Panc1 (cell line): Measurements from ENCODE around the gene MPZL3. TPM values are rescaled to one million over a fixed set of nuclear protein-coding genes. Genes with fewer than 3 reads are reported as not detected.
"Not testable (repeated sequence)": the region's sequence is repeated elsewhere in the genome, so short reads cannot be mapped to it uniquely, and the experiment has no call there.

ENCODE experiments used
- ATAC-seq: fragments of 200-7000 bp; cut with Tn5 transposase; 2 replicates; pipeline ENCODE4 v1.9.1; 2020; ENCODE audit warnings: mild to moderate bottlenecking, moderate library complexity
- BruUV-seq: library from RNA; stranded (reverse); fragments of 400-500 nt; replicated peaks from 2 replicates; lab custom pipeline; 2021; lab: Mats Ljungman, UMichigan
- CTCF ChIA-PET: fragments of 300-600 bp; sonication (Branson Sonifier 250); formaldehyde crosslinking; loops from one replicate; lab custom pipeline; 2022; ENCODE audit warnings: antibody characterized with exemption; lab: Charles Lee
- POLR2A ChIA-PET: fragments of 300-600 bp; sonication (Branson Sonifier 250); formaldehyde crosslinking; loops from one replicate; lab custom pipeline; 2022; ENCODE audit warnings: antibody characterized with exemption; lab: Charles Lee
- DNase-seq: peaks from one replicate; pipeline ENCODE4 v3.0.0-alpha.2; 2010; ENCODE audit warnings: low read depth, low spot score
- H3K27ac ChIP-seq: 2 replicates; pipeline ENCODE4 v1.5.1; 2011; ENCODE audit warnings: mild to moderate bottlenecking, low read length, inconsistent platforms
- H3K27me3 ChIP-seq: fragments of 200-500 bp; sonication (Bioruptor generic); 2 replicates; pipeline ENCODE4 v1.6.0; 2014; ENCODE audit warnings: low read length, inconsistent platforms; ENCODE audit not compliant: control insufficient read depth, insufficient read depth
- H3K36me3 ChIP-seq: fragments of 200-500 bp; sonication (Bioruptor generic); 2 replicates; pipeline ENCODE4 v1.5.1; 2014; ENCODE audit warnings: inconsistent platforms, mild to moderate bottlenecking, low read length, moderate library complexity; ENCODE audit not compliant: control insufficient read depth, insufficient read depth
- H3K4me1 ChIP-seq: 2 replicates; pipeline ENCODE4 v1.5.1; 2011; ENCODE audit warnings: inconsistent platforms, mild to moderate bottlenecking, low read length, moderate library complexity; ENCODE audit not compliant: control insufficient read depth, insufficient read depth
- H3K4me3 ChIP-seq, 2 experiments: 2 replicates each; pipeline ENCODE4 v1.5.1; 2011 to 2012; ENCODE audit warnings: low read depth in 2 of 2, low read length in 2 of 2, mild to moderate bottlenecking in 2 of 2, inconsistent platforms in 1 of 2, moderate library complexity in 1 of 2
- H3K9me3 ChIP-seq: fragments of 200-500 bp; sonication (Bioruptor generic); 2 replicates; pipeline ENCODE4 v1.5.1; 2014; ENCODE audit warnings: low read depth, mild to moderate bottlenecking, inconsistent platforms, low read length, moderate library complexity; ENCODE audit not compliant: control insufficient read depth, insufficient read depth
- POLR2AphosphoS5 ChIP-seq: IDR thresholded peaks from 2 replicates; pipeline ENCODE4 v1.6.1; 2012; ENCODE audit warnings: mild to moderate bottlenecking, low read depth, low read length, moderate library complexity
- SIN3A ChIP-seq: IDR thresholded peaks from 2 replicates; pipeline ENCODE4 v1.6.1; 2012; ENCODE audit warnings: low read depth, mild to moderate bottlenecking, low read length, moderate library complexity, borderline replicate concordance; ENCODE audit not compliant: insufficient read depth
- TCF7L2 ChIP-seq: IDR thresholded peaks from 2 replicates; pipeline ENCODE4 v1.6.1; 2011; ENCODE audit warnings: mild to moderate bottlenecking, low read depth, low read length, inconsistent platforms
- in situ Hi-C: cut with HindIII; loops from 2 replicates; pipeline ENCODE4 v1.10.0; 2016; ENCODE audit warnings: low sequenced_read_pairs, low pct_unique_long_range_greater_than_20kb
- intact Hi-C: fragments of 100-400 bp; cut with micrococcal nuclease; formaldehyde crosslinking; loops from one replicate; pipeline ENCODE4 v1.10.0; 2022; ENCODE audit not compliant: unreplicated experiment
- total RNA-seq: library from RNA; stranded (reverse); gene quantifications from one replicate; pipeline ENCODE4 v1.2.1, GENCODE V29; 2021; ENCODE audit not compliant: unreplicated experiment
- TF ChIP-seq, protein P1 (sequence below), 2 experiments: IDR thresholded peaks; 2 replicates each; pipeline ENCODE4 v1.6.1; 2011 to 2012; ENCODE audit warnings: low read depth in 2 of 2, control low read depth in 1 of 2, low read length in 1 of 2, mild to moderate bottlenecking in 1 of 2, moderate library complexity in 1 of 2; ENCODE audit not compliant: insufficient read depth in 1 of 2
- TF ChIP-seq, protein P2 (sequence below): fragments of 450-650 bp; IDR thresholded peaks from 2 replicates; pipeline ENCODE4 v1.5.1; 2017; ENCODE audit warnings: mild to moderate bottlenecking

Gene MPZL3
- total RNA-seq, 1 experiment from 2014 or later, result 1.0 TPM

- POLR2A ChIA-PET, H3K27ac ChIP-seq, H3K36me3 ChIP-seq, DNase-seq, ATAC-seq, H3K4me3 ChIP-seq, CTCF ChIA-PET, H3K9me3 ChIP-seq, H3K27me3 ChIP-seq, BruUV-seq, in situ Hi-C loops, H3K4me1 ChIP-seq: not testable (repeated sequence)
- intact Hi-C loops, result loop anchor here (10.0 kb wide), 1 partner anchor 294 kb away; no protein-coding TSS in a partner anchor
Measured at GRCh38 chr11:118190942-118191506, 61.1 kb downstream of the MPZL3 start.

- in situ Hi-C loops, result no loop called here
- ChIA-PET POLR2A (no interaction called here), CTCF (no interaction called here)
- Histone ChIP-seq H3K27ac (no peak overlapping the region), H3K4me3 (no peak overlapping the region), H3K9me3 (no peaks in the 10 kb centered on the region), H3K4me1 (no peaks in the 10 kb centered on the region), H3K27me3 (peaks cover 3% of the 10 kb centered on the region; the same call in 1 of the 2 replicates), H3K36me3 (no peaks in the 10 kb centered on the region)
- TF ChIP-seq POLR2AphosphoS5 (no peak), TCF7L2 (no peak), SIN3A (no peak)
- TF ChIP-seq, protein P1, sequence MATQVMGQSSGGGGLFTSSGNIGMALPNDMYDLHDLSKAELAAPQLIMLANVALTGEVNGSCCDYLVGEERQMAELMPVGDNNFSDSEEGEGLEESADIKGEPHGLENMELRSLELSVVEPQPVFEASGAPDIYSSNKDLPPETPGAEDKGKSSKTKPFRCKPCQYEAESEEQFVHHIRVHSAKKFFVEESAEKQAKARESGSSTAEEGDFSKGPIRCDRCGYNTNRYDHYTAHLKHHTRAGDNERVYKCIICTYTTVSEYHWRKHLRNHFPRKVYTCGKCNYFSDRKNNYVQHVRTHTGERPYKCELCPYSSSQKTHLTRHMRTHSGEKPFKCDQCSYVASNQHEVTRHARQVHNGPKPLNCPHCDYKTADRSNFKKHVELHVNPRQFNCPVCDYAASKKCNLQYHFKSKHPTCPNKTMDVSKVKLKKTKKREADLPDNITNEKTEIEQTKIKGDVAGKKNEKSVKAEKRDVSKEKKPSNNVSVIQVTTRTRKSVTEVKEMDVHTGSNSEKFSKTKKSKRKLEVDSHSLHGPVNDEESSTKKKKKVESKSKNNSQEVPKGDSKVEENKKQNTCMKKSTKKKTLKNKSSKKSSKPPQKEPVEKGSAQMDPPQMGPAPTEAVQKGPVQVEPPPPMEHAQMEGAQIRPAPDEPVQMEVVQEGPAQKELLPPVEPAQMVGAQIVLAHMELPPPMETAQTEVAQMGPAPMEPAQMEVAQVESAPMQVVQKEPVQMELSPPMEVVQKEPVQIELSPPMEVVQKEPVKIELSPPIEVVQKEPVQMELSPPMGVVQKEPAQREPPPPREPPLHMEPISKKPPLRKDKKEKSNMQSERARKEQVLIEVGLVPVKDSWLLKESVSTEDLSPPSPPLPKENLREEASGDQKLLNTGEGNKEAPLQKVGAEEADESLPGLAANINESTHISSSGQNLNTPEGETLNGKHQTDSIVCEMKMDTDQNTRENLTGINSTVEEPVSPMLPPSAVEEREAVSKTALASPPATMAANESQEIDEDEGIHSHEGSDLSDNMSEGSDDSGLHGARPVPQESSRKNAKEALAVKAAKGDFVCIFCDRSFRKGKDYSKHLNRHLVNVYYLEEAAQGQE (IDR thresholded peaks at IDR 0.05; ENCODE audit: insufficient read depth in 1 of 2, low read depth in 2 of 2, low read length in 1 of 2), result no peak
- TF ChIP-seq, protein P2, sequence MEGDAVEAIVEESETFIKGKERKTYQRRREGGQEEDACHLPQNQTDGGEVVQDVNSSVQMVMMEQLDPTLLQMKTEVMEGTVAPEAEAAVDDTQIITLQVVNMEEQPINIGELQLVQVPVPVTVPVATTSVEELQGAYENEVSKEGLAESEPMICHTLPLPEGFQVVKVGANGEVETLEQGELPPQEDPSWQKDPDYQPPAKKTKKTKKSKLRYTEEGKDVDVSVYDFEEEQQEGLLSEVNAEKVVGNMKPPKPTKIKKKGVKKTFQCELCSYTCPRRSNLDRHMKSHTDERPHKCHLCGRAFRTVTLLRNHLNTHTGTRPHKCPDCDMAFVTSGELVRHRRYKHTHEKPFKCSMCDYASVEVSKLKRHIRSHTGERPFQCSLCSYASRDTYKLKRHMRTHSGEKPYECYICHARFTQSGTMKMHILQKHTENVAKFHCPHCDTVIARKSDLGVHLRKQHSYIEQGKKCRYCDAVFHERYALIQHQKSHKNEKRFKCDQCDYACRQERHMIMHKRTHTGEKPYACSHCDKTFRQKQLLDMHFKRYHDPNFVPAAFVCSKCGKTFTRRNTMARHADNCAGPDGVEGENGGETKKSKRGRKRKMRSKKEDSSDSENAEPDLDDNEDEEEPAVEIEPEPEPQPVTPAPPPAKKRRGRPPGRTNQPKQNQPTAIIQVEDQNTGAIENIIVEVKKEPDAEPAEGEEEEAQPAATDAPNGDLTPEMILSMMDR, result no peak
- no peak for DNase-seq
- BruUV-seq, result no TSS peak
- ATAC-seq, result no peak
- intact Hi-C loops, result no loop called here
Measured at GRCh38 chr11:118186346-118187107, 65.6 kb downstream of the MPZL3 start.
